ENCODE data around the gene H2AZ1.
"Not testable (repeated sequence)": the region's sequence is repeated elsewhere in the genome, so short reads cannot be mapped to it uniquely, and the experiment has no call there.

The H2AZ1 gene

GRCh38 chr4:99949999-99950912 is at the start of gene H2AZ1:
Gene H2AZ1, minus strand, starts transcription at chr4:99950275. Its CDS starts 105 bp downstream, at chr4:99950170.
- DNase-seq (ENCODE audit: low read depth in 2 of 2) = peak; percentile 96

GRCh38 chr4:99998062-99998867 is 48.2 kb upstream of the H2AZ1 start:
- no peak for DNase-seq (ENCODE audit: low read depth in 2 of 2)

- DNase-seq (ENCODE audit: low read depth in 2 of 2) = no peak
These were observed 41.7 kb upstream of the H2AZ1 start for GRCh38 chr4:99991741-99992140.

- no peak for DNase-seq (ENCODE audit: low read depth in 2 of 2)
These were observed 37.6 kb upstream of the H2AZ1 start for GRCh38 chr4:99987681-99988080.

- no peak for DNase-seq (ENCODE audit: low read depth in 2 of 2)
These were observed 36.7 kb upstream of the H2AZ1 start for GRCh38 chr4:99986792-99987191.

- DNase-seq (ENCODE audit: low read depth in 2 of 2) = no peak
These were observed 33.3 kb upstream of the H2AZ1 start for GRCh38 chr4:99983289-99983943.

GRCh38 chr4:99979872-99980271 is 29.8 kb upstream of the H2AZ1 start:
- no peak for DNase-seq (ENCODE audit: low read depth in 2 of 2)

- DNase-seq (ENCODE audit: low read depth in 2 of 2) = no peak
These were observed 21.5 kb upstream of the H2AZ1 start for GRCh38 chr4:99971453-99972111.

GRCh38 chr4:99968330-99968729 is 18.3 kb upstream of the H2AZ1 start:
- no peak for DNase-seq (ENCODE audit: low read depth in 2 of 2)

GRCh38 chr4:99966692-99967091 is 16.6 kb upstream of the H2AZ1 start:
- no peak for DNase-seq (ENCODE audit: low read depth in 2 of 2)

- no peak for DNase-seq (ENCODE audit: low read depth in 2 of 2)
These were observed 15.7 kb upstream of the H2AZ1 start for GRCh38 chr4:99965674-99966350.

- no peak for DNase-seq (ENCODE audit: low read depth in 2 of 2)
These were observed 15.1 kb upstream of the H2AZ1 start for GRCh38 chr4:99965173-99965572.

- DNase-seq (ENCODE audit: low read depth in 2 of 2) = no peak
These were observed 11.6 kb upstream of the H2AZ1 start for GRCh38 chr4:99961711-99962110.

GRCh38 chr4:99960648-99961047 is 10.6 kb upstream of the H2AZ1 start:
- no peak for DNase-seq (ENCODE audit: low read depth in 2 of 2)

- not testable (repeated sequence) for DNase-seq (ENCODE audit: low read depth in 2 of 2)
These were observed 8.1 kb upstream of the H2AZ1 start for GRCh38 chr4:99958207-99958606.

- no peak for DNase-seq (ENCODE audit: low read depth in 2 of 2)
These were observed 809 bp upstream of the H2AZ1 start for GRCh38 chr4:99950913-99951254.

GRCh38 chr4:99949034-99949998 is 759 bp downstream of the H2AZ1 start:
- DNase-seq (ENCODE audit: low read depth in 2 of 2) = peak; percentile 85 to 92

- DNase-seq (ENCODE audit: low read depth in 2 of 2) = no peak
These were observed 2.5 kb downstream of the H2AZ1 start for GRCh38 chr4:99947608-99948007.

GRCh38 chr4:99947190-99947578 is 2.9 kb downstream of the H2AZ1 start:
- DNase-seq (ENCODE audit: low read depth in 2 of 2) = no peak
